Erythroblast (primary cell): ENCODE measurements around the gene HRH4.

Experiments used
- GATA1 ChIP-seq: IDR thresholded peaks from 2 replicates; pipeline ENCODE4 v1.6.1; 2011; ENCODE audit warnings: low read depth, mild to moderate bottlenecking, control low read depth, low read length, moderate library complexity
- POLR2A ChIP-seq: IDR thresholded peaks from 2 replicates; pipeline ENCODE4 v1.6.1; 2011; ENCODE audit warnings: mild to moderate bottlenecking, low read length

GRCh38 chr18:24500766-24501165 lies 40.3 kb downstream of the HRH4 start:
- no peak for TF ChIP-seq POLR2A
- no peak for TF ChIP-seq GATA1
